H1 (cell line): ENCODE data around the gene ZFP90. TPM values are rescaled to one million over a fixed set of nuclear protein-coding genes. Genes with fewer than 3 reads are reported as not detected.
A peak's percentile ranks its signal among the peaks of the same experiment; 100 is the strongest.

Source experiments
- CTCF ChIA-PET: fragments of 300-600 bp; sonication (Branson Sonifier 250); formaldehyde crosslinking; loops from one replicate; lab custom pipeline; 2021; ENCODE audit not compliant: partially characterized antibody; lab: Charles Lee
- POLR2A ChIA-PET: fragments of 300-600 bp; sonication (Branson Sonifier 250); formaldehyde crosslinking; loops from one replicate; lab custom pipeline; 2021; ENCODE audit warnings: inconsistent platforms; ENCODE audit not compliant: partially characterized antibody; lab: Charles Lee
- DNase-seq, 2 experiments: peaks; one replicate each; pipeline versions ENCODE4 v3.0.0 to v3.0.0-alpha.2; 2010 to 2022; ENCODE audit warnings: low spot score in 2 of 2, low read depth in 1 of 2, mixed read lengths in 1 of 2
- FAIRE-seq: peaks from 2 replicates; lab custom pipeline; 2011; peaks lifted over from hg19 to GRCh38; lab: Jason Lieb, UNC
- H2AFZ ChIP-seq: 2 replicates; pipeline ENCODE4 v1.8.1; 2012; ENCODE audit warnings: low read length, inconsistent platforms
- H2AK5ac ChIP-seq: 2 replicates; pipeline ENCODE4 v1.6.1; 2013; ENCODE audit warnings: low read depth, low read length
- H2BK120ac ChIP-seq: replicated peaks from 2 replicates; pipeline ENCODE3; 2013; ENCODE audit warnings: low read depth, low read length, inconsistent platforms
- H2BK12ac ChIP-seq: 2 replicates; pipeline ENCODE4 v1.6.1; 2013; ENCODE audit warnings: low read depth, low read length
- H2BK15ac ChIP-seq: 2 replicates; pipeline ENCODE4 v1.6.1; 2013; ENCODE audit warnings: low read length
- H2BK20ac ChIP-seq: 2 replicates; pipeline ENCODE4 v1.6.1; 2013; ENCODE audit warnings: low read length
- H2BK5ac ChIP-seq: 2 replicates; pipeline ENCODE4 v1.6.1; 2013; ENCODE audit warnings: low read depth, low read length
- H3K14ac ChIP-seq: 2 replicates; pipeline ENCODE4 v1.6.1; 2013; ENCODE audit warnings: inconsistent platforms; ENCODE audit not compliant: insufficient read length
- H3K18ac ChIP-seq: 2 replicates; pipeline ENCODE4 v1.6.1; 2013; ENCODE audit warnings: low read length; ENCODE audit errors: extremely low read depth
- H3K23ac ChIP-seq: 2 replicates; pipeline ENCODE4 v1.6.1; 2013; ENCODE audit warnings: inconsistent platforms; ENCODE audit not compliant: insufficient read length
- H3K23me2 ChIP-seq: 2 replicates; pipeline ENCODE4 v1.6.1; 2013; ENCODE audit warnings: low read depth, low read length
- H3K27ac ChIP-seq: 2 replicates; pipeline ENCODE4 v1.6.1; 2011; ENCODE audit warnings: low read depth, low read length, inconsistent platforms
- H3K27me3 ChIP-seq, 4 experiments: replicated peaks in 1 of 4; 1 replicate in 1 of 4; 2 replicates in 3 of 4; pipeline versions ENCODE4 v1.6.1 to v1.8.1; 2011 to 2013; ENCODE audit warnings: low read length in 3 of 4, mild to moderate bottlenecking in 3 of 4, inconsistent platforms in 2 of 4, mixed read lengths in 2 of 4, moderate library complexity in 1 of 4; ENCODE audit not compliant: control insufficient read depth in 3 of 4, insufficient read depth in 3 of 4; ENCODE audit errors: extremely low read depth in 1 of 4
- H3K36me3 ChIP-seq, 4 experiments: 2 replicates each; pipeline versions ENCODE4 v1.6.1 to v1.8.1; 2011 to 2013; ENCODE audit warnings: mild to moderate bottlenecking in 4 of 4, low read length in 3 of 4, moderate library complexity in 2 of 4, control low read depth in 1 of 4, inconsistent platforms in 1 of 4; ENCODE audit not compliant: insufficient read depth in 4 of 4, control insufficient read depth in 2 of 4
- H3K4ac ChIP-seq: replicated peaks from 2 replicates; pipeline ENCODE3; 2013; ENCODE audit warnings: low read length, low read depth, mixed read lengths, inconsistent platforms; ENCODE audit not compliant: insufficient read length
- H3K4me1 ChIP-seq, 4 experiments: replicated peaks in 1 of 4; 1 replicate in 1 of 4; 2 replicates in 3 of 4; pipeline versions ENCODE4 v1.6.1 to v1.8.1; 2011 to 2013; ENCODE audit warnings: low read length in 3 of 4, inconsistent platforms in 2 of 4, mixed read lengths in 1 of 4; ENCODE audit not compliant: insufficient read depth in 4 of 4, control insufficient read depth in 3 of 4
- H3K4me2 ChIP-seq, 2 experiments: 2 replicates each; pipeline versions ENCODE4 v1.6.1 to v1.8.1; 2011 to 2013; ENCODE audit warnings: low read depth in 2 of 2, low read length in 2 of 2, control low read depth in 1 of 2, inconsistent platforms in 1 of 2, mild to moderate bottlenecking in 1 of 2; ENCODE audit not compliant: insufficient read depth in 1 of 2
- H3K4me3 ChIP-seq, 4 experiments: fragments of 200-600, 300-600 bp in 1 of 4; sonication (generic), shearing (Covaris generic), sonication (Bioruptor Twin) in 1 of 4; 2 replicates each; pipeline versions ENCODE4 v1.5.1 to v1.8.1; 2011 to 2016; ENCODE audit warnings: low read length in 4 of 4, low read depth in 3 of 4, control low read depth in 2 of 4, inconsistent platforms in 2 of 4, mild to moderate bottlenecking in 2 of 4, mixed read lengths in 1 of 4, moderate library complexity in 1 of 4; ENCODE audit not compliant: insufficient read depth in 2 of 4; ENCODE audit errors: extremely low read depth in 1 of 4
- H3K56ac ChIP-seq: replicated peaks from 2 replicates; pipeline ENCODE3; 2013; ENCODE audit warnings: low read depth, mild to moderate bottlenecking, mixed read lengths, low read length, inconsistent platforms; ENCODE audit not compliant: insufficient read length
- H3K79me1 ChIP-seq: 2 replicates; pipeline ENCODE4 v1.6.1; 2013; ENCODE audit warnings: low read depth, low read length, control low read depth
- H3K79me2 ChIP-seq, 2 experiments: 2 replicates each; pipeline versions ENCODE4 v1.6.1 to v1.8.1; 2012 to 2013; ENCODE audit warnings: low read length in 2 of 2, mild to moderate bottlenecking in 2 of 2, inconsistent platforms in 1 of 2; ENCODE audit not compliant: insufficient read depth in 2 of 2, control insufficient read depth in 1 of 2
- H3K9ac ChIP-seq, 4 experiments: replicated peaks in 1 of 4; 1 replicate in 1 of 4; 2 replicates in 3 of 4; pipeline versions ENCODE4 v1.6.1 to v1.8.1; 2011 to 2013; ENCODE audit warnings: low read depth in 3 of 4, low read length in 3 of 4, control low read depth in 2 of 4, mild to moderate bottlenecking in 2 of 4, moderate library complexity in 2 of 4, inconsistent platforms in 1 of 4; ENCODE audit errors: extremely low read depth in 1 of 4
- H3K9me3 ChIP-seq, 2 experiments: 2 replicates each; pipeline versions ENCODE4 v1.6.1 to v1.8.1; 2012 to 2013; ENCODE audit warnings: mild to moderate bottlenecking in 2 of 2, moderate library complexity in 2 of 2, control low read depth in 1 of 2, inconsistent platforms in 1 of 2, low read depth in 1 of 2, low read length in 1 of 2, mixed read lengths in 1 of 2; ENCODE audit not compliant: insufficient read depth in 2 of 2
- H4K20me1 ChIP-seq, 2 experiments: replicated peaks in 1 of 2; 2 replicates each; pipeline versions ENCODE3 to v1.8.1; 2011 to 2013; ENCODE audit warnings: inconsistent platforms in 2 of 2, low read length in 2 of 2, mild to moderate bottlenecking in 1 of 2; ENCODE audit not compliant: insufficient read depth in 2 of 2, control insufficient read depth in 1 of 2
- H4K5ac ChIP-seq: 2 replicates; pipeline ENCODE4 v1.6.1; 2013; ENCODE audit warnings: low read length, low read depth, mixed read lengths, inconsistent platforms; ENCODE audit not compliant: insufficient read length
- H4K8ac ChIP-seq: 2 replicates; pipeline ENCODE4 v1.8.0; 2013; ENCODE audit warnings: mild to moderate bottlenecking, moderate library complexity, low read length, inconsistent platforms; ENCODE audit not compliant: insufficient read depth; ENCODE audit errors: extremely low read depth
- H4K91ac ChIP-seq: replicated peaks from 2 replicates; pipeline ENCODE3; 2013; ENCODE audit warnings: low read length, mixed read lengths, inconsistent platforms; ENCODE audit not compliant: insufficient read length
- BACH1 ChIP-seq: IDR thresholded peaks from 2 replicates; pipeline ENCODE4 v1.6.1; 2012; ENCODE audit warnings: low read length, improper control_type of control experiment
- EP300 ChIP-seq, 2 experiments: IDR thresholded peaks; 1 replicate in 1 of 2; 2 replicates in 1 of 2; pipeline ENCODE4 v1.6.1; 2011 to 2012; ENCODE audit warnings: low read depth in 2 of 2, low read length in 2 of 2, mild to moderate bottlenecking in 2 of 2, borderline replicate concordance in 1 of 2, inconsistent platforms in 1 of 2, moderate library complexity in 1 of 2
- EZH2 ChIP-seq: fragments of 200-600 bp; sonication (generic); IDR thresholded peaks from 2 replicates; pipeline ENCODE4 v1.7.1; 2012; ENCODE audit warnings: low read depth, mild to moderate bottlenecking, moderate library complexity, low read length, inconsistent platforms; ENCODE audit not compliant: severe bottlenecking
- HDAC6 ChIP-seq: IDR thresholded peaks from one replicate; pipeline ENCODE4 v1.7.1; 2012; ENCODE audit warnings: low read depth, mild to moderate bottlenecking, inconsistent platforms, low read length, moderate library complexity
- JUND ChIP-seq: IDR thresholded peaks from 2 replicates; pipeline ENCODE4 v1.6.1; 2011; ENCODE audit warnings: mild to moderate bottlenecking, improper control_type of control experiment, low read length
- PHF8 ChIP-seq: fragments of 200-600 bp; sonication (generic); conservative IDR thresholded peaks from 2 replicates; pipeline ENCODE4 v1.7.1; 2012; ENCODE audit warnings: low read depth, mild to moderate bottlenecking, inconsistent platforms, low read length, moderate library complexity
- WGBS, 2 experiments: shearing (Covaris generic) in 1 of 2; methylation state at CpG; one replicate each; pipeline versions ENCODE4 v1.1.6 to v1.1.7; 2013 to 2015; ENCODE audit warnings: low lambda C conversion rate in 2 of 2, mixed read lengths in 2 of 2, inconsistent platforms in 1 of 2, low coverage in 1 of 2, missing lambda C conversion rate in 1 of 2; ENCODE audit not compliant: insufficient replicate concordance in 2 of 2, insufficient coverage in 1 of 2, insufficient read length in 1 of 2; ENCODE audit errors: extremely low coverage in 1 of 2, missing lambda C conversion rate in 1 of 2; 5-methylcytosine and 5-hydroxymethylcytosine counted together
- polyA plus RNA-seq, 7 experiments: library from polyadenylated mRNA; depleted of rRNA in 3 of 7; stranded (reverse) in 5 of 7; unstranded in 2 of 7; fragments of >200 nt in 5 of 7; fragments of 200-250 nt in 2 of 7; gene quantifications; 1 replicate in 5 of 7; 2 replicates in 1 of 7; 4 replicates in 1 of 7; pipeline versions ENCODE4 v1.2.1 to v1.2.3, GENCODE V29; 2011 to 2013; ENCODE audit warnings: missing spikeins in 2 of 7, mixed read lengths in 2 of 7
- total RNA-seq: library from RNA; stranded (reverse); fragmentation: NEBNext Ultra II Directional; extraction: Animal tissue kit (Norgen Biotek cat#: 25700); gene quantifications from 2 replicates; pipeline ENCODE4 v1.2.1, GENCODE V29; 2021
- TF ChIP-seq, protein P1 (sequence below): IDR thresholded peaks from 2 replicates; pipeline ENCODE4 v1.6.1; 2011; ENCODE audit warnings: low read depth, mild to moderate bottlenecking, low read length; ENCODE audit not compliant: insufficient read depth

ZFP90 gene
- total and polyA plus RNA-seq, 2 of the 8 experiments (the other 6 are each of a cell fraction or from before 2014, with no cell fraction given), result 10.3 to 19.1 TPM

DNA sequence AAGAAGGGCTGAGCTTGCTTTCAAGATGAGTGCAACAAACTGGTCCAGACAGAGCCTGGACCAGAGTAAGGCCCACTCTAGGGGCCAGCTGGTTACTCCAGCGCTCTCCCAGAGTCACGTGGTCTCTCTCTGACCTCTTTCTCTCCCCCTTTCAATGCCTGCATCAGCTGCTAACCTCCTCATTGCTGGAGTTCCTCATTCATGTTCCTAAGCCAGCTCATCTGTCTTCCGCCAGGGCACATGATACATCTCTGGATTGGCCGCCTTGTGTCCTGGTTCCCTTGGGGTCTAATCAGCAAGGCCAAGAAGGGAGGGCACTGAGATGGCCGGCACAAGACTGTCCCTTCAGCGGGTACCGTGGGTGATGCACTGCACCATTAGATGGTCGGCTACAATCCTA lies 26.9 kb upstream of the ZFP90 start:
- Histone ChIP-seq H4K8ac (no peak overlapping the region), H4K91ac (no peak overlapping the region), H3K79me2 (no peaks in the 10 kb centered on the region), H3K4me3 (no peak overlapping the region), H2BK12ac (no peak overlapping the region), H4K20me1 (no peaks in the 10 kb centered on the region), H2BK120ac (no peak overlapping the region), H3K27me3 (peaks cover 0 to 3% (median 0%) of the 10 kb centered on the region in 4 experiments; a peak in 2 of 7 replicates), H3K9me3 (no peaks in the 10 kb centered on the region), H3K18ac (no peak overlapping the region), H3K4me2 (no peak overlapping the region), H2AFZ (0 out of 2 replicates have a peak overlapping the region, but pooled peaks have one; percentile 28), H3K79me1 (no peaks in the 10 kb centered on the region), H2AK5ac (no peak overlapping the region), H3K14ac (no peak overlapping the region), H2BK20ac (no peak overlapping the region), H3K56ac (no peak overlapping the region), H3K9ac (no peak overlapping the region), H3K4me1 (no peaks in the 10 kb centered on the region), H3K27ac (no peak overlapping the region), H2BK5ac (0 out of 2 replicates have a peak overlapping the region, but pooled peaks have one; percentile 8), H3K36me3 (no peaks in the 10 kb centered on the region), H4K5ac (no peak overlapping the region), H2BK15ac (no peak overlapping the region), H3K4ac (no peak overlapping the region), H3K23me2 (0 out of 2 replicates have a peak, but pooled peaks cover 2% of the 10 kb centered on the region), H3K23ac (no peak overlapping the region)
- TF ChIP-seq JUND, result no peak
- TF ChIP-seq, protein P1, sequence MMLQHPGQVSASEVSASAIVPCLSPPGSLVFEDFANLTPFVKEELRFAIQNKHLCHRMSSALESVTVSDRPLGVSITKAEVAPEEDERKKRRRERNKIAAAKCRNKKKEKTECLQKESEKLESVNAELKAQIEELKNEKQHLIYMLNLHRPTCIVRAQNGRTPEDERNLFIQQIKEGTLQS, result no peak
- TF ChIP-seq EZH2, result no peak
- no peak for TF ChIP-seq BACH1
- TF ChIP-seq EP300 (IDR thresholded peaks at IDR 0.05; ENCODE audit: borderline replicate concordance in 1 of 2, low read depth in 2 of 2, low read length in 2 of 2), result no peak
- no peak for TF ChIP-seq PHF8
- TF ChIP-seq HDAC6, result no peak
- CTCF ChIA-PET, result interaction anchor here (0.6 to 10.2 kb wide), 14 partner anchors 9 to 682 kb away, joined by 3 to 136 read pairs (median 10); partner anchors contain the start of gene SMPD3
- FAIRE-seq (no peak), DNase-seq (no peak)
- 73% methylated on average over 8 of the region's 8 CpGs; no CpG with 5 or more reads in 1 of the 2 experiments for WGBS, 2 experiments
- POLR2A ChIA-PET, result interaction anchor here (0.7 kb wide), 1 partner anchor 148 kb away, joined by 3 read pairs; no protein-coding TSS in a partner anchor
